HEK293 (cell line): ENCODE measurements around the gene CCDC9.

ENCODE experiments used
- EGR2 ChIP-seq: fragments of 450-650 bp; formaldehyde crosslinking; IDR thresholded peaks from 2 replicates; pipeline ENCODE4 v1.5.1; 2016; ENCODE audit warnings: low read depth, missing biosample characterization, missing genetic modification characterization
- HOXA7 ChIP-seq: sonication (generic); formaldehyde crosslinking; IDR thresholded peaks from 2 replicates; pipeline ENCODE4 v1.8.1; 2022; ENCODE audit warnings: missing genetic modification reagents, borderline replicate concordance
- IKZF3 ChIP-seq: fragments of 450-650 bp; IDR thresholded peaks from 2 replicates; pipeline ENCODE4 v1.5.0; 2018; ENCODE audit warnings: missing biosample characterization, mild to moderate bottlenecking, missing genetic modification characterization, moderate library complexity
- KLF9 ChIP-seq: fragments of 450-650 bp; formaldehyde crosslinking; IDR thresholded peaks from 2 replicates; pipeline ENCODE4 v1.5.1; 2016; ENCODE audit warnings: missing biosample characterization, missing genetic modification characterization, low read depth
- MYNN ChIP-seq: fragments of 450-650 bp; formaldehyde crosslinking; IDR thresholded peaks from 2 replicates; pipeline ENCODE4 v1.5.1; 2016; ENCODE audit warnings: missing biosample characterization, missing genetic modification characterization, borderline replicate concordance
- OSR2 ChIP-seq: fragments of 450-650 bp; formaldehyde crosslinking; IDR thresholded peaks from 2 replicates; pipeline ENCODE4 v1.5.1; 2016; ENCODE audit warnings: missing biosample characterization, missing genetic modification characterization
- SALL2 ChIP-seq: fragments of 450-650 bp; formaldehyde crosslinking; IDR thresholded peaks from 2 replicates; pipeline ENCODE4 v1.5.0; 2017; ENCODE audit warnings: missing biosample characterization, mild to moderate bottlenecking, missing genetic modification characterization, borderline replicate concordance
- SCRT2 ChIP-seq: fragments of 450-650 bp; formaldehyde crosslinking; IDR thresholded peaks from 2 replicates; pipeline ENCODE4 v1.5.1; 2016; ENCODE audit warnings: missing biosample characterization, missing genetic modification characterization
- SP2 ChIP-seq: fragments of 450-650 bp; formaldehyde crosslinking; IDR thresholded peaks from 2 replicates; pipeline ENCODE4 v1.5.1; 2016; ENCODE audit warnings: missing biosample characterization, missing genetic modification characterization
- SP3 ChIP-seq: fragments of 450-650 bp; formaldehyde crosslinking; IDR thresholded peaks from 2 replicates; pipeline ENCODE4 v1.5.1; 2016; ENCODE audit warnings: missing biosample characterization, missing genetic modification characterization
- TCF7L2 ChIP-seq: IDR thresholded peaks from 2 replicates; pipeline ENCODE4 v1.6.1; 2011; ENCODE audit warnings: low read depth, mild to moderate bottlenecking, inconsistent platforms, low read length, moderate library complexity, borderline replicate concordance
- TRIM28 ChIP-seq: IDR thresholded peaks from 2 replicates; pipeline ENCODE4 v1.6.1; 2011; ENCODE audit warnings: low read length, control low read depth, borderline replicate concordance
- YY1 ChIP-seq: fragments of 450-650 bp; formaldehyde crosslinking; IDR thresholded peaks from 2 replicates; pipeline ENCODE4 v1.5.1; 2018; ENCODE audit warnings: missing biosample characterization, missing genetic modification characterization
- ZBTB11 ChIP-seq: fragments of 450-650 bp; formaldehyde crosslinking; conservative IDR thresholded peaks from 2 replicates; pipeline ENCODE4 v1.5.1; 2016; ENCODE audit warnings: low read depth, missing biosample characterization, missing genetic modification characterization
- ZEB2 ChIP-seq: fragments of 450-650 bp; formaldehyde crosslinking; IDR thresholded peaks from 2 replicates; pipeline ENCODE4 v1.5.1; 2016; ENCODE audit warnings: missing biosample characterization, missing genetic modification characterization
- ZFP37 ChIP-seq: fragments of 450-650 bp; formaldehyde crosslinking; IDR thresholded peaks from 2 replicates; pipeline ENCODE4 v1.5.1; 2016; ENCODE audit warnings: missing biosample characterization, missing genetic modification characterization
- ZNF146 ChIP-seq: fragments of 450-650 bp; formaldehyde crosslinking; IDR thresholded peaks from 2 replicates; pipeline ENCODE4 v1.5.1; 2016; ENCODE audit warnings: missing biosample characterization, missing genetic modification characterization
- ZNF157 ChIP-seq: fragments of 450-650 bp; formaldehyde crosslinking; IDR thresholded peaks from 2 replicates; pipeline ENCODE4 v1.5.1; 2016; ENCODE audit warnings: missing biosample characterization, missing genetic modification characterization
- ZNF174 ChIP-seq: fragments of 450-650 bp; formaldehyde crosslinking; IDR thresholded peaks from 2 replicates; pipeline ENCODE4 v1.5.0; 2017; ENCODE audit warnings: missing biosample characterization, mild to moderate bottlenecking, missing genetic modification characterization
- ZNF175 ChIP-seq: fragments of 450-650 bp; formaldehyde crosslinking; IDR thresholded peaks from 2 replicates; pipeline ENCODE4 v1.5.1; 2016; ENCODE audit warnings: missing biosample characterization, missing genetic modification characterization
- ZNF202 ChIP-seq: fragments of 450-650 bp; formaldehyde crosslinking; IDR thresholded peaks from 2 replicates; pipeline ENCODE4 v1.5.1; 2016; ENCODE audit warnings: missing biosample characterization, missing genetic modification characterization, borderline replicate concordance
- ZNF23 ChIP-seq: fragments of 450-650 bp; formaldehyde crosslinking; IDR thresholded peaks from 2 replicates; pipeline ENCODE4 v1.5.1; 2016; ENCODE audit warnings: missing biosample characterization, missing genetic modification characterization, borderline replicate concordance
- ZNF24 ChIP-seq: fragments of 450-650 bp; formaldehyde crosslinking; IDR thresholded peaks from 2 replicates; pipeline ENCODE4 v1.5.1; 2016; ENCODE audit warnings: missing biosample characterization, missing genetic modification characterization
- ZNF292 ChIP-seq: fragments of 450-650 bp; formaldehyde crosslinking; IDR thresholded peaks from 2 replicates; pipeline ENCODE4 v1.5.1; 2016; ENCODE audit warnings: low read depth, missing biosample characterization, missing genetic modification characterization, borderline replicate concordance
- ZNF394 ChIP-seq: fragments of 450-650 bp; formaldehyde crosslinking; IDR thresholded peaks from 2 replicates; pipeline ENCODE4 v1.5.1; 2016; ENCODE audit warnings: missing biosample characterization, missing genetic modification characterization, mild to moderate bottlenecking, moderate library complexity, borderline replicate concordance
- ZNF416 ChIP-seq: fragments of 450-650 bp; formaldehyde crosslinking; IDR thresholded peaks from 2 replicates; pipeline ENCODE4 v1.5.1; 2016; ENCODE audit warnings: missing biosample characterization, missing genetic modification characterization
- ZNF488 ChIP-seq: fragments of 450-650 bp; formaldehyde crosslinking; IDR thresholded peaks from 2 replicates; pipeline ENCODE4 v1.5.1; 2016; ENCODE audit warnings: missing biosample characterization, missing genetic modification characterization
- ZNF529 ChIP-seq: fragments of 450-650 bp; formaldehyde crosslinking; IDR thresholded peaks from 2 replicates; pipeline ENCODE4 v1.5.1; 2017; ENCODE audit warnings: missing genetic modification characterization, missing biosample characterization; ENCODE audit not compliant: insufficient replicate concordance
- ZNF548 ChIP-seq: fragments of 450-650 bp; formaldehyde crosslinking; IDR thresholded peaks from 2 replicates; pipeline ENCODE4 v1.5.1; 2016; ENCODE audit warnings: missing biosample characterization, missing genetic modification characterization
- ZNF560 ChIP-seq: fragments of 450-650 bp; formaldehyde crosslinking; IDR thresholded peaks from 2 replicates; pipeline ENCODE4 v1.5.1; 2017; ENCODE audit warnings: missing biosample characterization, missing genetic modification characterization, borderline replicate concordance
- ZNF571 ChIP-seq: fragments of 450-650 bp; formaldehyde crosslinking; IDR thresholded peaks from 2 replicates; pipeline ENCODE4 v1.5.0; 2017; ENCODE audit warnings: missing biosample characterization, missing genetic modification characterization
- ZNF704 ChIP-seq: fragments of 450-650 bp; formaldehyde crosslinking; IDR thresholded peaks from 2 replicates; pipeline ENCODE4 v1.5.1; 2016; ENCODE audit warnings: missing biosample characterization, missing genetic modification characterization
- ZNF768 ChIP-seq: fragments of 450-650 bp; formaldehyde crosslinking; IDR thresholded peaks from 2 replicates; pipeline ENCODE4 v1.5.1; 2018; ENCODE audit warnings: missing biosample characterization, mild to moderate bottlenecking, missing genetic modification characterization
- ZNF785 ChIP-seq: fragments of 450-650 bp; formaldehyde crosslinking; IDR thresholded peaks from 2 replicates; pipeline ENCODE4 v1.5.1; 2016; ENCODE audit warnings: missing biosample characterization, missing genetic modification characterization
- ZNF792 ChIP-seq: fragments of 450-650 bp; formaldehyde crosslinking; IDR thresholded peaks from 2 replicates; pipeline ENCODE4 v1.5.1; 2016; ENCODE audit warnings: missing biosample characterization, missing genetic modification characterization
- ZSCAN4 ChIP-seq: fragments of 450-650 bp; formaldehyde crosslinking; IDR thresholded peaks from 2 replicates; pipeline ENCODE4 v1.5.1; 2017; ENCODE audit warnings: missing biosample characterization, missing genetic modification characterization

Gene CCDC9

GRCh38 chr19:47274071-47274890, 18.0 kb downstream of the CCDC9 start, which contains the start of gene INAFM1 (continued):
- TF ChIP-seq ZNF23 (tag by site-specific recombination) (no peak), ZNF560 (tag by site-specific recombination) (no peak), ZEB2 (0 out of 2 replicates have a peak, but pooled peaks have one; percentile 11), ZNF157 (tag by site-specific recombination) (no peak), ZNF202 (tag by site-specific recombination) (no peak), TCF7L2 (no peak), ZNF571 (tag by site-specific recombination) (no peak), HOXA7 (CRISPR knock-in tag) (no peak), SCRT2 (tag by site-specific recombination) (no peak), ZSCAN4 (tag by site-specific recombination) (no peak), ZNF529 (tag by site-specific recombination) (no peak), ZNF175 (no peak), KLF9 (tag by site-specific recombination) (peak; percentile 99), ZNF792 (no peak), MYNN (no peak), ZFP37 (tag by site-specific recombination) (no peak), ZNF704 (tag by site-specific recombination) (no peak), ZNF146 (tag by site-specific recombination) (no peak), ZNF416 (tag by site-specific recombination) (no peak), IKZF3 (tag by site-specific recombination) (no peak; the same call in 1 of the 2 replicates), ZNF174 (tag by site-specific recombination) (no peak), YY1 (tag by site-specific recombination) (no peak), ZNF488 (tag by site-specific recombination) (no peak), TRIM28 (no peak), ZNF292 (tag by site-specific recombination) (no peak), ZNF768 (tag by site-specific recombination) (no peak), ZNF394 (tag by site-specific recombination) (peak; percentile 96), ZNF785 (tag by site-specific recombination) (0 out of 2 replicates have a peak, but pooled peaks have one; percentile 26), SALL2 (tag by site-specific recombination) (no peak), EGR2 (peak; percentile 78), ZBTB11 (tag by site-specific recombination) (no peak), ZNF24 (no peak), SP3 (tag by site-specific recombination) (peak; percentile 97), ZNF548 (tag by site-specific recombination) (no peak), OSR2 (tag by site-specific recombination) (no peak), SP2 (tag by site-specific recombination) (peak; percentile 67)
